GM23338 (cell line): ENCODE results near the gene CNNM4. TPM values are rescaled to one million over a fixed set of nuclear protein-coding genes. Genes with fewer than 3 reads are reported as not detected.
A peak's percentile ranks its signal among the peaks of the same experiment; 100 is the strongest.

ENCODE experiments used
- ATAC-seq: fragments of 200-7000 bp; cut with Tn5 transposase; 3 replicates; pipeline ENCODE4 v1.9.1; 2020
- DNase-seq: peaks from one replicate; pipeline ENCODE4 v3.0.0-alpha.2; 2015; ENCODE audit warnings: low spot score
- H2AFZ ChIP-seq: fragments of 200-600 bp; sonication (generic); 2 replicates; pipeline ENCODE4 v1.8.0; 2016; ENCODE audit warnings: antibody characterized with exemption, mild to moderate bottlenecking, moderate library complexity
- H3F3A ChIP-seq: fragments of 200-600 bp; sonication (generic); replicated peaks from 2 replicates; pipeline ENCODE4 v1.8.0; 2017; ENCODE audit warnings: antibody characterized with exemption, mixed run types, low read depth
- H3K27ac ChIP-seq: fragments of 200-600 bp; sonication (generic); 2 replicates; pipeline ENCODE4 v1.6.1; 2016; ENCODE audit warnings: low read depth
- H3K27me3 ChIP-seq: fragments of 200-600 bp; sonication (generic); 2 replicates; pipeline ENCODE4 v1.8.0; 2016; ENCODE audit warnings: mild to moderate bottlenecking, mixed run types, moderate library complexity; ENCODE audit not compliant: insufficient read depth
- H3K36me3 ChIP-seq: fragments of 200-600 bp; sonication (generic); 2 replicates; pipeline ENCODE4 v1.8.0; 2016; ENCODE audit warnings: mild to moderate bottlenecking; ENCODE audit not compliant: insufficient read depth
- H3K4me1 ChIP-seq: fragments of 200-600 bp; sonication (generic); 2 replicates; pipeline ENCODE4 v1.8.0; 2016; ENCODE audit warnings: mild to moderate bottlenecking, moderate library complexity; ENCODE audit not compliant: insufficient read depth
- H3K4me2 ChIP-seq: fragments of 200-600 bp; sonication (generic); 2 replicates; pipeline ENCODE4 v1.7.1; 2017; ENCODE audit warnings: mixed run types
- H3K4me3 ChIP-seq: fragments of 200-600 bp; sonication (generic); 2 replicates; pipeline ENCODE4 v1.6.1; 2016; ENCODE audit warnings: mixed run types
- H3K79me2 ChIP-seq: fragments of 200-600 bp; sonication (generic); replicated peaks from 2 replicates; pipeline ENCODE4 v1.8.0; 2017; ENCODE audit warnings: mild to moderate bottlenecking; ENCODE audit not compliant: insufficient read depth
- H3K9me2 ChIP-seq: fragments of 200-600 bp; sonication (generic); 2 replicates; pipeline ENCODE4 v1.8.0; 2017; ENCODE audit not compliant: insufficient read depth
- H4K20me1 ChIP-seq: fragments of 200-600 bp; sonication (generic); replicated peaks from 2 replicates; pipeline ENCODE4 v1.8.0; 2017; ENCODE audit warnings: mild to moderate bottlenecking; ENCODE audit not compliant: insufficient read depth
- H3K27ac Mint-ChIP-seq: 2 replicates; pipeline ENCODE4 v1.8.0; 2020; ENCODE audit warnings: inconsistent platforms, mild to moderate bottlenecking, moderate library complexity, mixed read lengths
- H3K27me3 Mint-ChIP-seq: 3 replicates; pipeline ENCODE4 v1.8.0; 2022; ENCODE audit warnings: low read depth, mild to moderate bottlenecking, moderate library complexity, mixed read lengths, inconsistent platforms; ENCODE audit not compliant: insufficient read depth, poor library complexity
- H3K36me3 Mint-ChIP-seq: 3 replicates; pipeline ENCODE4 v1.8.0; 2021; ENCODE audit warnings: low read depth, mild to moderate bottlenecking, inconsistent platforms, moderate library complexity, mixed read lengths
- H3K4me1 Mint-ChIP-seq: 3 replicates; pipeline ENCODE4 v1.8.0; 2020; ENCODE audit warnings: mild to moderate bottlenecking, inconsistent platforms, mixed read lengths
- H3K4me3 Mint-ChIP-seq: 3 replicates; pipeline ENCODE4 v1.8.0; 2021; ENCODE audit warnings: moderate library complexity, mild to moderate bottlenecking, inconsistent platforms, mixed read lengths
- H3K9me3 Mint-ChIP-seq: 3 replicates; pipeline ENCODE4 v1.8.0; 2020; ENCODE audit warnings: moderate library complexity, mild to moderate bottlenecking, inconsistent platforms, mixed read lengths
- CREB1 ChIP-seq: fragments of 250-450 bp; sonication (Bioruptor Pico); IDR thresholded peaks from 2 replicates; pipeline ENCODE4 v1.5.0; 2020; ENCODE audit warnings: low read depth, mild to moderate bottlenecking, moderate library complexity
- EZH2 ChIP-seq: fragments of 200-600 bp; sonication (generic); IDR thresholded peaks from one replicate; pipeline ENCODE4 v1.8.0; 2017; ENCODE audit warnings: antibody characterized with exemption, mild to moderate bottlenecking, low read depth; ENCODE audit not compliant: unreplicated experiment
- EZH2phosphoT487 ChIP-seq: fragments of 200-600 bp; sonication (generic); IDR thresholded peaks from one replicate; pipeline ENCODE4 v1.8.1; 2018; ENCODE audit warnings: antibody characterized with exemption; ENCODE audit not compliant: unreplicated experiment
- JUNB ChIP-seq: IDR thresholded peaks from one replicate; pipeline ENCODE4 v1.6.1; 2016; ENCODE audit warnings: antibody characterized with exemption; ENCODE audit not compliant: unreplicated experiment
- NANOG ChIP-seq: IDR thresholded peaks from 2 replicates; pipeline ENCODE4 v1.6.1; 2016; ENCODE audit warnings: antibody characterized with exemption, borderline replicate concordance
- POLR2AphosphoS5 ChIP-seq: IDR thresholded peaks from 2 replicates; pipeline ENCODE4 v1.6.1; 2016; ENCODE audit warnings: antibody characterized with exemption, low read depth
- STAT1 ChIP-seq: IDR thresholded peaks from one replicate; pipeline ENCODE4 v1.6.1; 2016; ENCODE audit warnings: antibody characterized with exemption; ENCODE audit not compliant: unreplicated experiment
- ZNF114 ChIP-seq: fragments of 250-450 bp; sonication (Bioruptor Pico); IDR thresholded peaks from 2 replicates; pipeline ENCODE4 v1.5.0; 2020; ENCODE audit warnings: mild to moderate bottlenecking, moderate library complexity
- ZNF331 ChIP-seq: fragments of 250-450 bp; sonication (Bioruptor Pico); IDR thresholded peaks from 2 replicates; pipeline ENCODE4 v1.5.0; 2020; ENCODE audit warnings: low read depth, mild to moderate bottlenecking, moderate library complexity
- polyA plus RNA-seq: library from polyadenylated mRNA; unstranded; fragments of >200 nt; fragmentation: Nextera tagmentation; extraction: Ambion mirVana; gene quantifications from 2 replicates; pipeline ENCODE4 v1.2.1, GENCODE V29; 2016
- total RNA-seq: library from RNA; depleted of rRNA; stranded (reverse); fragments of >200 nt; shearing (Covaris generic); gene quantifications from 2 replicates; pipeline ENCODE4 v1.2.3, GENCODE V29; 2014
- TF ChIP-seq, protein P1 (sequence below): fragments of 250-450 bp; sonication (Bioruptor Pico); IDR thresholded peaks from 2 replicates; pipeline ENCODE4 v1.5.0; 2020; ENCODE audit warnings: mild to moderate bottlenecking, moderate library complexity
- TF ChIP-seq, protein P2 (sequence below): IDR thresholded peaks from 2 replicates; pipeline ENCODE4 v1.6.1; 2016; ENCODE audit warnings: antibody characterized with exemption
- TF ChIP-seq, protein P3 (sequence below): IDR thresholded peaks from one replicate; pipeline ENCODE4 v1.6.1; 2018; ENCODE audit warnings: antibody characterized with exemption; ENCODE audit not compliant: unreplicated experiment
- TF ChIP-seq, protein P4 (sequence below), 2 experiments: fragments of 200-600 bp in 1 of 2; sonication (generic) in 1 of 2; conservative IDR thresholded peaks; 2 replicates each; pipeline versions ENCODE4 v1.5.1 to v1.6.1; 2016 to 2017; ENCODE audit warnings: antibody characterized with exemption in 2 of 2, low read depth in 2 of 2, mild to moderate bottlenecking in 2 of 2, moderate library complexity in 1 of 2

The CNNM4 gene
- total and polyA plus RNA-seq, 2 experiments from 2014 or later, result 2.9 to 12.9 TPM

DNA sequence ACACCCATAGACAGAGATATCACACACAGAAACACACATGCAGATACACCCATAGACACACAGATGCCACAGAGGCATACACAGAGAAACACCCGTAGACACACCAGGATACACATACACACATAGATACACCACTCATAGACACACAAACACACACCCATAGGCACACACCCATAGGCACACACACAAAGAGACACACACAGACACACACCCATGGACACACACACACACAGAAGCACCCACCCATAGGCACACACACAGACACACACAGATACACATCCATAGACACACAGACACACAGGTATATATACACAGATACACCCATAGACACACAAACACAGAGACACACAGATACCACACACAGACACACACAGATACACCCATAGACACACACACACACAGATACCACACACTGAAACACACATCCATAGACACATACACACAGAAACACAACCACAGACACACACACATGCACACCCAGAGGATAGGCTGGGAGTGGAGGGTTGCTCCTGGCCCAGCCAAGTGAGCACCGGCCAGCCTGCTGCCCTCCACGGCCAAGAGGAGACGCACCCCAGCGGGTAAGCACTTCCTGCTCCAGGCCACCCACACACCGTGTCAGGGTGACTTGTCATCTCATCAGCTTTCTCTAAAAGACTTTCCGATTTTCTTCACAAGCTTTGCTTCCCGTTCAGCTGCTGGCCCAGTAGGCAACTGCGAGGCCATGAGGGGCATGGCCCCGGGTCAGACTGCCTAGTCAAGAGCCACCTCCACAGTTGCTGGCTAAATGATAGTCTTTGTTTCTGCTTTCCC is 41.3 kb downstream of the CNNM4 start:
- Mint-ChIP-seq H3K27me3 (peaks cover 2% of the 10 kb centered on the region), H3K4me3 (no peak overlapping the region), H3K9me3 (peaks cover 6% of the 10 kb centered on the region; the same call in 1 of the 3 replicates), H3K36me3 (peaks cover 9% of the 10 kb centered on the region; the same call in 2 of the 3 replicates), H3K27ac (no peak overlapping the region), H3K4me1 (no peaks in the 10 kb centered on the region)
- Histone ChIP-seq H3F3A (no peaks in the 10 kb centered on the region; the same call in 1 of the 2 replicates), H4K20me1 (no peaks in the 10 kb centered on the region), H3K4me1 (no peaks in the 10 kb centered on the region), H3K27me3 (no peaks in the 10 kb centered on the region), H3K27ac (peak overlapping the region; percentile 72; the same call in 1 of the 2 replicates), H3K36me3 (no peaks in the 10 kb centered on the region), H3K9me2 (no peaks in the 10 kb centered on the region), H2AFZ (no peak overlapping the region), H3K4me3 (no peak overlapping the region), H3K79me2 (no peaks in the 10 kb centered on the region), H3K4me2 (no peak overlapping the region)
- TF ChIP-seq EZH2 (no peak), JUNB (no peak), NANOG (no peak), ZNF114 (CRISPR knock-in tag) (no peak), EZH2phosphoT487 (no peak), ZNF331 (no peak), STAT1 (no peak), POLR2AphosphoS5 (no peak), CREB1 (no peak)
- TF ChIP-seq, protein P1, sequence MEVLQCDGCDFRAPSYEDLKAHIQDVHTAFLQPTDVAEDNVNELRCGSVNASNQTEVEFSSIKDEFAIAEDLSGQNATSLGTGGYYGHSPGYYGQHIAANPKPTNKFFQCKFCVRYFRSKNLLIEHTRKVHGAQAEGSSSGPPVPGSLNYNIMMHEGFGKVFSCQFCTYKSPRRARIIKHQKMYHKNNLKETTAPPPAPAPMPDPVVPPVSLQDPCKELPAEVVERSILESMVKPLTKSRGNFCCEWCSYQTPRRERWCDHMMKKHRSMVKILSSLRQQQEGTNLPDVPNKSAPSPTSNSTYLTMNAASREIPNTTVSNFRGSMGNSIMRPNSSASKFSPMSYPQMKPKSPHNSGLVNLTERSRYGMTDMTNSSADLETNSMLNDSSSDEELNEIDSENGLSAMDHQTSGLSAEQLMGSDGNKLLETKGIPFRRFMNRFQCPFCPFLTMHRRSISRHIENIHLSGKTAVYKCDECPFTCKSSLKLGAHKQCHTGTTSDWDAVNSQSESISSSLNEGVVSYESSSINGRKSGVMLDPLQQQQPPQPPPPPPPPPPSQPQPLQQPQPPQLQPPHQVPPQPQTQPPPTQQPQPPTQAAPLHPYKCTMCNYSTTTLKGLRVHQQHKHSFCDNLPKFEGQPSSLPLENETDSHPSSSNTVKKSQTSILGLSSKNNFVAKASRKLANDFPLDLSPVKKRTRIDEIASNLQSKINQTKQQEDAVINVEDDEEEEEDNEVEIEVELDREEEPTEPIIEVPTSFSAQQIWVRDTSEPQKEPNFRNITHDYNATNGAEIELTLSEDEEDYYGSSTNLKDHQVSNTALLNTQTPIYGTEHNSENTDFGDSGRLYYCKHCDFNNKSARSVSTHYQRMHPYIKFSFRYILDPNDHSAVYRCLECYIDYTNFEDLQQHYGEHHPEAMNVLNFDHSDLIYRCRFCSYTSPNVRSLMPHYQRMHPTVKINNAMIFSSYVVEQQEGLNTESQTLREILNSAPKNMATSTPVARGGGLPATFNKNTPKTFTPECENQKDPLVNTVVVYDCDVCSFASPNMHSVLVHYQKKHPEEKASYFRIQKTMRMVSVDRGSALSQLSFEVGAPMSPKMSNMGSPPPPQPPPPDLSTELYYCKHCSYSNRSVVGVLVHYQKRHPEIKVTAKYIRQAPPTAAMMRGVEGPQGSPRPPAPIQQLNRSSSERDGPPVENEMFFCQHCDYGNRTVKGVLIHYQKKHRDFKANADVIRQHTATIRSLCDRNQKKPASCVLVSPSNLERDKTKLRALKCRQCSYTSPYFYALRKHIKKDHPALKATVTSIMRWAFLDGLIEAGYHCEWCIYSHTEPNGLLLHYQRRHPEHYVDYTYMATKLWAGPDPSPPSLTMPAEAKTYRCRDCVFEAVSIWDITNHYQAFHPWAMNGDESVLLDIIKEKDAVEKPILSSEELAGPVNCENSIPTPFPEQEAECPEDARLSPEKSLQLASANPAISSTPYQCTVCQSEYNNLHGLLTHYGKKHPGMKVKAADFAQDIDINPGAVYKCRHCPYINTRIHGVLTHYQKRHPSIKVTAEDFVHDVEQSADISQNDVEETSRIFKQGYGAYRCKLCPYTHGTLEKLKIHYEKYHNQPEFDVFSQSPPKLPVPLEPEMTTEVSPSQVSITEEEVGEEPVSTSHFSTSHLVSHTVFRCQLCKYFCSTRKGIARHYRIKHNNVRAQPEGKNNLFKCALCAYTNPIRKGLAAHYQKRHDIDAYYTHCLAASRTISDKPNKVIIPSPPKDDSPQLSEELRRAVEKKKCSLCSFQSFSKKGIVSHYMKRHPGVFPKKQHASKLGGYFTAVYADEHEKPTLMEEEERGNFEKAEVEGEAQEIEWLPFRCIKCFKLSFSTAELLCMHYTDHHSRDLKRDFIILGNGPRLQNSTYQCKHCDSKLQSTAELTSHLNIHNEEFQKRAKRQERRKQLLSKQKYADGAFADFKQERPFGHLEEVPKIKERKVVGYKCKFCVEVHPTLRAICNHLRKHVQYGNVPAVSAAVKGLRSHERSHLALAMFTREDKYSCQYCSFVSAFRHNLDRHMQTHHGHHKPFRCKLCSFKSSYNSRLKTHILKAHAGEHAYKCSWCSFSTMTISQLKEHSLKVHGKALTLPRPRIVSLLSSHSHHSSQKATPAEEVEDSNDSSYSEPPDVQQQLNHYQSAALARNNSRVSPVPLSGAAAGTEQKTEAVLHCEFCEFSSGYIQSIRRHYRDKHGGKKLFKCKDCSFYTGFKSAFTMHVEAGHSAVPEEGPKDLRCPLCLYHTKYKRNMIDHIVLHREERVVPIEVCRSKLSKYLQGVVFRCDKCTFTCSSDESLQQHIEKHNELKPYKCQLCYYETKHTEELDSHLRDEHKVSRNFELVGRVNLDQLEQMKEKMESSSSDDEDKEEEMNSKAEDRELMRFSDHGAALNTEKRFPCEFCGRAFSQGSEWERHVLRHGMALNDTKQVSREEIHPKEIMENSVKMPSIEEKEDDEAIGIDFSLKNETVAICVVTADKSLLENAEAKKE (CRISPR knock-in tag), result no peak
- TF ChIP-seq, protein P2, sequence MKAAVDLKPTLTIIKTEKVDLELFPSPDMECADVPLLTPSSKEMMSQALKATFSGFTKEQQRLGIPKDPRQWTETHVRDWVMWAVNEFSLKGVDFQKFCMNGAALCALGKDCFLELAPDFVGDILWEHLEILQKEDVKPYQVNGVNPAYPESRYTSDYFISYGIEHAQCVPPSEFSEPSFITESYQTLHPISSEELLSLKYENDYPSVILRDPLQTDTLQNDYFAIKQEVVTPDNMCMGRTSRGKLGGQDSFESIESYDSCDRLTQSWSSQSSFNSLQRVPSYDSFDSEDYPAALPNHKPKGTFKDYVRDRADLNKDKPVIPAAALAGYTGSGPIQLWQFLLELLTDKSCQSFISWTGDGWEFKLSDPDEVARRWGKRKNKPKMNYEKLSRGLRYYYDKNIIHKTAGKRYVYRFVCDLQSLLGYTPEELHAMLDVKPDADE, result no peak
- TF ChIP-seq, protein P3, sequence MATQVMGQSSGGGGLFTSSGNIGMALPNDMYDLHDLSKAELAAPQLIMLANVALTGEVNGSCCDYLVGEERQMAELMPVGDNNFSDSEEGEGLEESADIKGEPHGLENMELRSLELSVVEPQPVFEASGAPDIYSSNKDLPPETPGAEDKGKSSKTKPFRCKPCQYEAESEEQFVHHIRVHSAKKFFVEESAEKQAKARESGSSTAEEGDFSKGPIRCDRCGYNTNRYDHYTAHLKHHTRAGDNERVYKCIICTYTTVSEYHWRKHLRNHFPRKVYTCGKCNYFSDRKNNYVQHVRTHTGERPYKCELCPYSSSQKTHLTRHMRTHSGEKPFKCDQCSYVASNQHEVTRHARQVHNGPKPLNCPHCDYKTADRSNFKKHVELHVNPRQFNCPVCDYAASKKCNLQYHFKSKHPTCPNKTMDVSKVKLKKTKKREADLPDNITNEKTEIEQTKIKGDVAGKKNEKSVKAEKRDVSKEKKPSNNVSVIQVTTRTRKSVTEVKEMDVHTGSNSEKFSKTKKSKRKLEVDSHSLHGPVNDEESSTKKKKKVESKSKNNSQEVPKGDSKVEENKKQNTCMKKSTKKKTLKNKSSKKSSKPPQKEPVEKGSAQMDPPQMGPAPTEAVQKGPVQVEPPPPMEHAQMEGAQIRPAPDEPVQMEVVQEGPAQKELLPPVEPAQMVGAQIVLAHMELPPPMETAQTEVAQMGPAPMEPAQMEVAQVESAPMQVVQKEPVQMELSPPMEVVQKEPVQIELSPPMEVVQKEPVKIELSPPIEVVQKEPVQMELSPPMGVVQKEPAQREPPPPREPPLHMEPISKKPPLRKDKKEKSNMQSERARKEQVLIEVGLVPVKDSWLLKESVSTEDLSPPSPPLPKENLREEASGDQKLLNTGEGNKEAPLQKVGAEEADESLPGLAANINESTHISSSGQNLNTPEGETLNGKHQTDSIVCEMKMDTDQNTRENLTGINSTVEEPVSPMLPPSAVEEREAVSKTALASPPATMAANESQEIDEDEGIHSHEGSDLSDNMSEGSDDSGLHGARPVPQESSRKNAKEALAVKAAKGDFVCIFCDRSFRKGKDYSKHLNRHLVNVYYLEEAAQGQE, result no peak
- TF ChIP-seq, protein P4, sequence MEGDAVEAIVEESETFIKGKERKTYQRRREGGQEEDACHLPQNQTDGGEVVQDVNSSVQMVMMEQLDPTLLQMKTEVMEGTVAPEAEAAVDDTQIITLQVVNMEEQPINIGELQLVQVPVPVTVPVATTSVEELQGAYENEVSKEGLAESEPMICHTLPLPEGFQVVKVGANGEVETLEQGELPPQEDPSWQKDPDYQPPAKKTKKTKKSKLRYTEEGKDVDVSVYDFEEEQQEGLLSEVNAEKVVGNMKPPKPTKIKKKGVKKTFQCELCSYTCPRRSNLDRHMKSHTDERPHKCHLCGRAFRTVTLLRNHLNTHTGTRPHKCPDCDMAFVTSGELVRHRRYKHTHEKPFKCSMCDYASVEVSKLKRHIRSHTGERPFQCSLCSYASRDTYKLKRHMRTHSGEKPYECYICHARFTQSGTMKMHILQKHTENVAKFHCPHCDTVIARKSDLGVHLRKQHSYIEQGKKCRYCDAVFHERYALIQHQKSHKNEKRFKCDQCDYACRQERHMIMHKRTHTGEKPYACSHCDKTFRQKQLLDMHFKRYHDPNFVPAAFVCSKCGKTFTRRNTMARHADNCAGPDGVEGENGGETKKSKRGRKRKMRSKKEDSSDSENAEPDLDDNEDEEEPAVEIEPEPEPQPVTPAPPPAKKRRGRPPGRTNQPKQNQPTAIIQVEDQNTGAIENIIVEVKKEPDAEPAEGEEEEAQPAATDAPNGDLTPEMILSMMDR (conservative IDR thresholded peaks at IDR 0.05; ENCODE audit: low read depth in 2 of 2), result no peak
- DNase-seq (no peak), ATAC-seq (no peak)
